Stimulated activated CD4-positive, alpha-beta T cell treated with anti-CD3 and anti-CD28 coated beads, Interleukin-1b, Interleukin-23, amount 100 ng/mL, for 1 hour (primary cell): ENCODE results near the gene ADAMTSL1.

Source experiments
- DNase-seq, 2 donors: peaks; one replicate each; pipeline ENCODE4 v3.0.0-alpha.2; 2020; ENCODE audit warnings: low read depth in 2 of 2

ADAMTSL1 gene

GRCh38 chr9:18610956-18611355 is 137.0 kb downstream of the ADAMTSL1 start:
- DNase-seq: no peak

- DNase-seq: no peak
These were observed 138.0 kb downstream of the ADAMTSL1 start for GRCh38 chr9:18611971-18612370.

- DNase-seq: no peak
These were observed 140.2 kb downstream of the ADAMTSL1 start for GRCh38 chr9:18614116-18614515.

- DNase-seq: no peak
These were observed 140.7 kb downstream of the ADAMTSL1 start for GRCh38 chr9:18614651-18615050.

GRCh38 chr9:18616976-18617375 is 143.0 kb downstream of the ADAMTSL1 start:
- DNase-seq: no peak

GRCh38 chr9:18617759-18618158 is 143.8 kb downstream of the ADAMTSL1 start:
- DNase-seq: no peak

- DNase-seq: no peak
These were observed 144.9 kb downstream of the ADAMTSL1 start for GRCh38 chr9:18618862-18619261.

GRCh38 chr9:18622186-18622836 is 148.4 kb downstream of the ADAMTSL1 start:
- no peak for DNase-seq

- DNase-seq: no peak
These were observed 149.5 kb downstream of the ADAMTSL1 start for GRCh38 chr9:18623221-18624079.

GRCh38 chr9:18626046-18626698 is 152.2 kb downstream of the ADAMTSL1 start:
- DNase-seq: no peak

GRCh38 chr9:18629136-18629535 is 155.2 kb downstream of the ADAMTSL1 start:
- DNase-seq: no peak

GRCh38 chr9:18632632-18633403 is 158.9 kb downstream of the ADAMTSL1 start:
- DNase-seq: no peak

GRCh38 chr9:18636781-18637180 is 162.8 kb downstream of the ADAMTSL1 start:
- no peak for DNase-seq

- no peak for DNase-seq
These were observed 164.7 kb downstream of the ADAMTSL1 start for GRCh38 chr9:18638371-18639249.

- no peak for DNase-seq
These were observed 166.0 kb downstream of the ADAMTSL1 start for GRCh38 chr9:18639911-18640310.

GRCh38 chr9:18658804-18659705 is 185.1 kb downstream of the ADAMTSL1 start:
- no peak for DNase-seq

GRCh38 chr9:18660001-18660400 is 186.0 kb downstream of the ADAMTSL1 start:
- DNase-seq: no peak

GRCh38 chr9:18662320-18662719 is 188.4 kb downstream of the ADAMTSL1 start:
- no peak for DNase-seq

- no peak for DNase-seq
These were observed 192.0 kb downstream of the ADAMTSL1 start for GRCh38 chr9:18665947-18666346.

GRCh38 chr9:18666348-18666747 is 192.4 kb downstream of the ADAMTSL1 start:
- no peak for DNase-seq
